HEK293 (cell line): ENCODE data around the gene AMMECR1.

ENCODE experiments used
- CTCF ChIP-seq: fragments of 450-650 bp; formaldehyde crosslinking; IDR thresholded peaks from 2 replicates; pipeline ENCODE4 v1.5.1; 2016; ENCODE audit warnings: missing biosample characterization, missing genetic modification characterization
- ZNF416 ChIP-seq: fragments of 450-650 bp; formaldehyde crosslinking; IDR thresholded peaks from 2 replicates; pipeline ENCODE4 v1.5.1; 2016; ENCODE audit warnings: missing biosample characterization, missing genetic modification characterization
- ZNF585B ChIP-seq: fragments of 450-650 bp; formaldehyde crosslinking; IDR thresholded peaks from 2 replicates; pipeline ENCODE4 v1.5.1; 2016; ENCODE audit warnings: missing biosample characterization, missing genetic modification characterization
- ZNF747 ChIP-seq: fragments of 450-650 bp; formaldehyde crosslinking; IDR thresholded peaks from 2 replicates; pipeline ENCODE4 v1.5.1; 2016; ENCODE audit warnings: missing biosample characterization, missing genetic modification characterization
- ZSCAN4 ChIP-seq: fragments of 450-650 bp; formaldehyde crosslinking; IDR thresholded peaks from 2 replicates; pipeline ENCODE4 v1.5.1; 2017; ENCODE audit warnings: missing biosample characterization, missing genetic modification characterization

DNA sequence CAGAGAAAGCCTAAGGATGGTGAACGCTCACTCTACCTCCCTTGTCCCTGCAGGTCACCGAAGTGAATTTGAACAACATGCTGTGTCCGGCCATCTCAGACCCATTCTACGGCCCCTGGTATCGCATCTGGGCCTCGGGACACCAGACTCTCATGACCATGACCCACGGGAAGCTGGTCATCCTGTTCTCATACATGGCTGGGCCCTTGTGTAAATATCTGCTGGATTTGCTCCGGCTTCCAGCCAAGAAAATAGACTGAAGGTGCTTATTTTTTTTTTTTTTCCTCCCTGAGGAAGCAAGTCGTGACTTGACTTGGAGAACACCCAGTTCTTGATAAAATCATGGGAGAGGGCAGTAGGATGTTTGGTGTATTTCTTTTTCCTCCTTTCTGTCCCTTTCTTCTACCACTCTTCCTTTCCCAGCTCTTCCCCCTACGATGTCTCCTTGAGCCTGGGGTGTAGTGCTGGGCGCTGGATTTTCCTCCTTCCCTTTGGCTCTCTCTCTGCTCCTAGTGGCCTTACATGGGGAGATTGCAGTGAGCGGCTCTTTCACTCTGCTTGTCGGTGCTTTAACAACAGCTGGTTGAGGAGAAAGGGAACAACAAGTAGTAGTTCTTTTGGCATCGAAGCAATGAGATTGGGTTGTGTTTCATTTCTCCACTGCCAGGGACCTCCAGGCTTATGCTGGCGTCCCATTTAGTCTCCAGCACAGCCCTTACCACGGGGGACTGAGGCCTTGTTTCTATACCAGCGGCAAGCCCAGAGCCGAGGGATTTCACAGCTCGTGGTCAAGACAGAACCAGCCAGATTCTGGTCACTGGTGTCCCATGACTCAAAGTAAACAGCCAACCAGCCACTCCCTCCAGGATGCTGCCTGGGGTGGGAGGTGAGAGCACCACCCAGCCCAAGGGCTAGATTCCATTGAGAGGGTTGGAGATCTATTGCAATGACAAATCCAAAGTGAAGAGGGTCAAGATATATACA lies 144.4 kb downstream of the AMMECR1 start:
- TF ChIP-seq ZNF416 (tag by site-specific recombination) = no peak
- TF ChIP-seq CTCF (tag by site-specific recombination) = no peak
- TF ChIP-seq ZNF747 (tag by site-specific recombination) = no peak
- TF ChIP-seq ZNF585B (tag by site-specific recombination) = no peak
- no peak for TF ChIP-seq ZSCAN4 (tag by site-specific recombination)
